HCT116 (cell line): Measurements from ENCODE around the gene ADGRL3.

Experiments
- CBX3 ChIP-seq: IDR thresholded peaks from 2 replicates; pipeline ENCODE4 v1.6.1; 2012; ENCODE audit warnings: low read depth
- CTCF ChIP-seq, 3 experiments: fragments of 200-600 bp in 1 of 3; sonication (generic) in 1 of 3; IDR thresholded peaks in 2 of 3; conservative IDR thresholded peaks in 1 of 3; 2 replicates each; pipeline ENCODE4 v1.5.1; 2012 to 2017; ENCODE audit warnings: low read depth in 2 of 3, low read length in 2 of 3, antibody characterized with exemption in 1 of 3, borderline replicate concordance in 1 of 3, control low read depth in 1 of 3, mild to moderate bottlenecking in 1 of 3, mixed read lengths in 1 of 3, mixed run types in 1 of 3, moderate library complexity in 1 of 3; ENCODE audit not compliant: insufficient read depth in 1 of 3
- EGR1 ChIP-seq: IDR thresholded peaks from 2 replicates; pipeline ENCODE4 v1.6.1; 2012; ENCODE audit warnings: low read depth
- REST ChIP-seq: IDR thresholded peaks from 2 replicates; pipeline ENCODE4 v1.6.1; 2012; ENCODE audit warnings: low read depth

- TF ChIP-seq CBX3 (no peak), CTCF (IDR thresholded peaks at IDR 0.05 in 2 of 3, conservative IDR thresholded peaks at IDR 0.05 in 1 of 3; ENCODE audit: borderline replicate concordance in 1 of 3, insufficient read depth in 1 of 3, low read depth in 2 of 3, low read length in 2 of 3) (no peak), REST (no peak), EGR1 (no peak)
These were observed 664.2 kb downstream of the ADGRL3 start for GRCh38 chr4:61864286-61864685.
